ENCODE measurements around the gene CLEC4E.

CLEC4E gene

DNA sequence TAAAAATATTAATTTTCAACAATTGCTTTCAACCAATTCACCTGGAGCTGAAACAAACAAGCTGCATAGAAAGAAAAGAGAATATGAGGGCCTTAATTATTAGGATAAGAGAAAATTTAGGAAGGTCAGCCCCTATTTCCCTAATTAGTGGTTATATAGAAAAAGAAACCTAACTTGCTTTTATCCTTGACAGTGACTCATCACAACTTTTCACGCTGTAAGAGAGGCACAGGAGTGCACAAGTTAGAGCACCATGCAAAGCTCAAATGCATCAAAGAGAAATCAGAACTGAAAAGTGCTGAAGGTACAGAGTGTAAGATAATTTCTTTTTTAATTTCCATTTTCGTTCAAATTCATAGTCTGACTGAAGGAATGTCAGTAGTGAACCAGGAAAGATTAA is 22.7 kb downstream of the CLEC4E start:
- Histone ChIP-seq H3K9me3 (replicated peaks; ENCODE audit: insufficient read depth, low read length) (no peaks in the 10 kb centered on the region), H3K4me1 (ENCODE audit: low read length) (no peaks in the 10 kb centered on the region), H3K27ac (ENCODE audit: low read length) (no peak overlapping the region), H3K9me2 (replicated peaks; ENCODE audit: insufficient read depth, low read length) (no peaks in the 10 kb centered on the region), H2AFZ (ENCODE audit: low read length) (no peak overlapping the region), H3K36me3 (replicated peaks; ENCODE audit: insufficient read depth, low read length) (no peaks in the 10 kb centered on the region), H3F3A (ENCODE audit: insufficient read depth, low read length) (no peaks in the 10 kb centered on the region), H4K20me1 (ENCODE audit: insufficient read depth, low read length) (no peaks in the 10 kb centered on the region), H3K4me3 (ENCODE audit: low read length) (no peak overlapping the region), H3K27me3 (replicated peaks; ENCODE audit: insufficient read depth, low read length) (no peaks in the 10 kb centered on the region), H3K4me2 (ENCODE audit: low read depth, low read length) (no peak overlapping the region), H3K9ac (ENCODE audit: low read length) (no peak overlapping the region), H3K79me2 (ENCODE audit: low read length) (no peaks in the 10 kb centered on the region)
- TF ChIP-seq CTCF (IDR thresholded peaks at IDR 0.05; ENCODE audit: low read length) (no peak), EZH2phosphoT487 (IDR thresholded peaks at IDR 0.05; ENCODE audit: low read length) (no peak), EZH2 (optimal IDR thresholded peaks at IDR 0.05; ENCODE audit: low read depth, low read length) (no peak)
- no peak for DNase-seq

GRCh38 chr12:8513256-8513655 is 27.4 kb downstream of the CLEC4E start, which contains the start of gene CLEC4D:
TSS of gene CLEC4D (plus strand) at chr12:8513503. CDS start at chr12:8513733, 230 bp downstream.
- Histone ChIP-seq H3K9ac (ENCODE audit: low read length) (no peak within 1 kb of the TSS), H3K4me2 (ENCODE audit: low read depth, low read length) (no peak within 1 kb of the TSS), H3K9me3 (replicated peaks; ENCODE audit: insufficient read depth, low read length) (no peaks in the 10 kb centered on the region), H3K36me3 (replicated peaks; ENCODE audit: insufficient read depth, low read length) (no peaks in the 10 kb centered on the region), H2AFZ (ENCODE audit: low read length) (no peak within 1 kb of the TSS), H3K9me2 (replicated peaks; ENCODE audit: insufficient read depth, low read length) (no peaks in the 10 kb centered on the region), H3K4me1 (ENCODE audit: low read length) (no peaks in the 10 kb centered on the region), H3K27me3 (replicated peaks; ENCODE audit: insufficient read depth, low read length) (no peaks in the 10 kb centered on the region), H3F3A (ENCODE audit: insufficient read depth, low read length) (no peaks in the 10 kb centered on the region), H3K4me3 (ENCODE audit: low read length) (no peak within 1 kb of the TSS), H3K27ac (ENCODE audit: low read length) (no peak within 1 kb of the TSS), H4K20me1 (ENCODE audit: insufficient read depth, low read length) (no peaks in the 10 kb centered on the region), H3K79me2 (ENCODE audit: low read length) (no peaks in the 10 kb centered on the region)
- DNase-seq: no peak
- TF ChIP-seq EZH2phosphoT487 (IDR thresholded peaks at IDR 0.05; ENCODE audit: low read length) (no peak), CTCF (IDR thresholded peaks at IDR 0.05; ENCODE audit: low read length) (no peak), EZH2 (optimal IDR thresholded peaks at IDR 0.05; ENCODE audit: low read depth, low read length) (no peak)

DNA sequence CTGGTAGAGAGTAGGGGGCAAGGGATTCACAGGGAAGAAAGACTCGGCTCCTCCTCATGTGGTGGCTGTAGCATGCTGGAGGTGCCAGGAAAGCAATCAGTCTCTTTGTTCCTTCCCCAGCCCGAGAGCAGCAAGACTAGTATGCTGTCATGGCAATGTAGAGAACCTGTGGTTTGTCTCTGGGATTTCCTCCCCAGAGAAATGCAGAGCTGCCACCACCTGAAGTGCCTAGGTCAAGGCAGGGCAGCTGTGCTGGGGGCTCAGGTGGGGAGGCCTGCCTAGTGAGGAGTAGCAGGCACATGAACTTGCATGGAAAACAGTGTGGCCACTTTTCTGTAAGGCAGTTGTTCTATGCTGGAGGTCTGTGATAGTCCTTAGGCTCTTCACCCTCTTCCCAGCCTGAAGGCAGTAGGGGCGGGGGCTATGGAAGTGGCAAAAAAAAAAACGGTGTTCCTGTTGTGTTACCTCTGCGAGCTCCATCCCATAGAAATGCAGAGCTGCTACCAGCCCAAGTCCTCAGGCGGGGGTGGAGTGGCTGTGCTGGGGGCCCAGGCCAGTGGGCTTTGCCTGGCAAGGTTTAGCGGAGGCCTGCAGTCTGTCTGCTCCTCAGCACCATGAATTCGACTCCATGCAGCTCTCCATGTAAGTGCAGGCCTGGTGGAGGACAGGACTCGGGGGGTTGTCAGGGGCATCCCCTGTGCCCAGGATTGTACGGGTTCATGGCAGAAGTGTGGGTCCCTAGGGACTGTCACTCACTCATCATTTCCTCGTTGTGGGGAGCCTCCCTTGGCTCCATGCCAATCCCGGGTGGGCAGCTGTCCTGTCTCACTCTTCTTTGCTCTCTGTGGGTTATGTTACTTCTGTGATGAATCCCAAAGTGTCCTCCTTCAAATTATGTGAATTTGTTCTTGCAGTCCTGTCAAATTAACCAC is 31.5 kb downstream of the CLEC4E start:
- no peak overlapping the region for H3K27ac ChIP-seq (ENCODE audit: low read length)
- no peaks in the 10 kb centered on the region for H3K9me3 ChIP-seq (replicated peaks; ENCODE audit: insufficient read depth, low read length)
- H4K20me1 ChIP-seq (ENCODE audit: insufficient read depth, low read length): no peaks in the 10 kb centered on the region
- no peak overlapping the region for H3K9ac ChIP-seq (ENCODE audit: low read length)
- no peak for DNase-seq
- no peaks in the 10 kb centered on the region for H3K36me3 ChIP-seq (replicated peaks; ENCODE audit: insufficient read depth, low read length)
- no peaks in the 10 kb centered on the region for H3K9me2 ChIP-seq (replicated peaks; ENCODE audit: insufficient read depth, low read length)
- no peak overlapping the region for H3K4me2 ChIP-seq (ENCODE audit: low read depth, low read length)
- no peak overlapping the region for H3K4me3 ChIP-seq (ENCODE audit: low read length)
- TF ChIP-seq EZH2phosphoT487 (IDR thresholded peaks at IDR 0.05; ENCODE audit: low read length) (no peak), EZH2 (optimal IDR thresholded peaks at IDR 0.05; ENCODE audit: low read depth, low read length) (no peak), CTCF (IDR thresholded peaks at IDR 0.05; ENCODE audit: low read length) (no peak)
- H3K4me1 ChIP-seq (ENCODE audit: low read length): no peaks in the 10 kb centered on the region
- H3F3A ChIP-seq (ENCODE audit: insufficient read depth, low read length): no peaks in the 10 kb centered on the region
- H3K79me2 ChIP-seq (ENCODE audit: low read length): no peaks in the 10 kb centered on the region
- no peak overlapping the region for H2AFZ ChIP-seq (ENCODE audit: low read length)
- H3K27me3 ChIP-seq (replicated peaks; ENCODE audit: insufficient read depth, low read length): no peaks in the 10 kb centered on the region

Measured in MM.1S (cell line).